ENCODE results near the gene ZSCAN16.

ZSCAN16 gene

GRCh38 chr6:28167068-28167467 is 42.7 kb downstream of the ZSCAN16 start:
- DNase-seq (ENCODE audit: low read depth in 1 of 2, low spot score in 1 of 2): no peak
- TF ChIP-seq REST (IDR thresholded peaks at IDR 0.05; ENCODE audit: insufficient replicate concordance, low read depth) (no peak), CTCF (IDR thresholded peaks at IDR 0.05; ENCODE audit: insufficient read depth, low read length) (no peak), SPI1 (IDR thresholded peaks at IDR 0.05; ENCODE audit: borderline replicate concordance, low read depth) (no peak), POLR2AphosphoS5 (IDR thresholded peaks at IDR 0.05; ENCODE audit: low read depth) (no peak), GABPA (IDR thresholded peaks at IDR 0.05; ENCODE audit: low read depth) (no peak)
- H3K27ac ChIP-seq (replicated peaks): no peak overlapping the region

GRCh38 chr6:28167926-28168325 is 43.5 kb downstream of the ZSCAN16 start:
- Histone ChIP-seq H3K27ac (replicated peaks) (no peak overlapping the region), H3K27me3 (ENCODE audit: insufficient read depth, poor library complexity, severe bottlenecking) (no peaks in the 10 kb centered on the region), H3K4me3 (replicated peaks; ENCODE audit: insufficient read depth, low read length) (no peak overlapping the region)
- DNase-seq (ENCODE audit: low read depth in 1 of 2, low spot score in 1 of 2): no peak
- TF ChIP-seq GABPA (IDR thresholded peaks at IDR 0.05; ENCODE audit: low read depth) (no peak), POLR2AphosphoS5 (IDR thresholded peaks at IDR 0.05; ENCODE audit: low read depth) (no peak), REST (IDR thresholded peaks at IDR 0.05; ENCODE audit: insufficient replicate concordance, low read depth) (no peak), SPI1 (IDR thresholded peaks at IDR 0.05; ENCODE audit: borderline replicate concordance, low read depth) (no peak), CTCF (IDR thresholded peaks at IDR 0.05; ENCODE audit: insufficient read depth, low read length) (no peak)

More at GRCh38 chr6:28167068-28167467, 42.7 kb downstream of the ZSCAN16 start:
- H3K27me3 ChIP-seq (ENCODE audit: insufficient read depth, poor library complexity, severe bottlenecking): no peaks in the 10 kb centered on the region
- H3K4me3 ChIP-seq (replicated peaks; ENCODE audit: insufficient read depth, low read length): no peak overlapping the region

GRCh38 chr6:28171271-28171670 is 46.9 kb downstream of the ZSCAN16 start:
- no peak for DNase-seq (ENCODE audit: low read depth in 1 of 2, low spot score in 1 of 2)
- H3K4me3 ChIP-seq (replicated peaks; ENCODE audit: insufficient read depth, low read length): no peak overlapping the region
- no peak overlapping the region for H3K27ac ChIP-seq (replicated peaks)
- TF ChIP-seq POLR2AphosphoS5 (IDR thresholded peaks at IDR 0.05; ENCODE audit: low read depth) (no peak), GABPA (IDR thresholded peaks at IDR 0.05; ENCODE audit: low read depth) (no peak), SPI1 (IDR thresholded peaks at IDR 0.05; ENCODE audit: borderline replicate concordance, low read depth) (no peak), CTCF (IDR thresholded peaks at IDR 0.05; ENCODE audit: insufficient read depth, low read length) (no peak)
- H3K27me3 ChIP-seq (ENCODE audit: insufficient read depth, poor library complexity, severe bottlenecking): no peaks in the 10 kb centered on the region

GRCh38 chr6:28172006-28172405 is 47.6 kb downstream of the ZSCAN16 start:
- H3K27me3 ChIP-seq (ENCODE audit: insufficient read depth, poor library complexity, severe bottlenecking): no peaks in the 10 kb centered on the region
- no peak for TF ChIP-seq SPI1 (IDR thresholded peaks at IDR 0.05; ENCODE audit: borderline replicate concordance, low read depth)
- TF ChIP-seq REST (IDR thresholded peaks at IDR 0.05; ENCODE audit: insufficient replicate concordance, low read depth): no peak
- no peak for TF ChIP-seq CTCF (IDR thresholded peaks at IDR 0.05; ENCODE audit: insufficient read depth, low read length)
- TF ChIP-seq GABPA (IDR thresholded peaks at IDR 0.05; ENCODE audit: low read depth): no peak
- no peak for TF ChIP-seq POLR2AphosphoS5 (IDR thresholded peaks at IDR 0.05; ENCODE audit: low read depth)
- DNase-seq (ENCODE audit: low read depth in 1 of 2, low spot score in 1 of 2): no peak
- H3K27ac ChIP-seq (replicated peaks): no peak overlapping the region
- H3K4me3 ChIP-seq (replicated peaks; ENCODE audit: insufficient read depth, low read length): no peak overlapping the region
